GM19438 (cell line): Measurements from ENCODE around the gene KLHDC7B.
A peak's percentile ranks its signal among the peaks of the same experiment; 100 is the strongest.

Experiments used
- ATAC-seq: cut with Tn5 transposase; IDR thresholded peaks from one replicate; pipeline ENCODE4 v1.9.1; 2021; ENCODE audit warnings: low read depth; ENCODE audit not compliant: unreplicated experiment

Gene KLHDC7B

GRCh38 chr22:50583294-50583861 is 37.7 kb downstream of the KLHDC7B start:
- peak; percentile 17 for ATAC-seq

- ATAC-seq: no peak
Observed at GRCh38 chr22:50584106-50585096, 38.7 kb downstream of the KLHDC7B start.

- no peak for ATAC-seq
Observed at GRCh38 chr22:50585238-50585637, 39.5 kb downstream of the KLHDC7B start.

- ATAC-seq: no peak
Observed at GRCh38 chr22:50585781-50586180, 40.1 kb downstream of the KLHDC7B start.

- ATAC-seq: no peak
Observed at GRCh38 chr22:50586416-50586815, 40.7 kb downstream of the KLHDC7B start.

- no peak for ATAC-seq
Observed at GRCh38 chr22:50587407-50587806, 41.7 kb downstream of the KLHDC7B start.

- ATAC-seq: no peak
Observed at GRCh38 chr22:50595189-50595588, 49.5 kb downstream of the KLHDC7B start.

GRCh38 chr22:50597097-50597496 is 51.4 kb downstream of the KLHDC7B start:
- ATAC-seq: no peak

- ATAC-seq: no peak
Observed at GRCh38 chr22:50599816-50600455, 54.2 kb downstream of the KLHDC7B start.

- ATAC-seq: no peak
Observed at GRCh38 chr22:50600538-50600937, 54.8 kb downstream of the KLHDC7B start, which contains the start of gene MAPK8IP2. Gene MAPK8IP2 (plus strand): TSS chr22:50600793. CDS start chr22:50600819, 26 bp downstream.
